ENCODE results near the gene KDM3B.

- no peak for TF ChIP-seq CTCF (conservative IDR thresholded peaks at IDR 0.05 in 1 of 2, IDR thresholded peaks at IDR 0.05 in 1 of 2; ENCODE audit: extremely low read depth in 1 of 2, insufficient read depth in 1 of 2, low read depth in 1 of 2, low read length in 2 of 2)
- TF ChIP-seq EZH2 (IDR thresholded peaks at IDR 0.05; ENCODE audit: borderline replicate concordance, low read length) = no peak
These were observed 13.4 kb upstream of the KDM3B start for GRCh38 chr5:138339091-138339456.

Measured in mammary epithelial cell (primary cell).